Testis (tissue), 2 donors: ENCODE measurements around the gene MAIP1.

Source experiments
- CTCF ChIP-seq, 3 experiments: fragments of 450-650 bp in 2 of 3; fragments of 200-600 bp in 1 of 3; sonication (generic) in 1 of 3; IDR thresholded peaks; one replicate each; pipeline ENCODE4 v1.5.1; 2016 to 2019; ENCODE audit warnings: antibody characterized with exemption in 3 of 3, mild to moderate bottlenecking in 2 of 3, moderate library complexity in 1 of 3
- POLR2A ChIP-seq: fragments of 450-650 bp; IDR thresholded peaks from one replicate; pipeline ENCODE4 v1.6.1; 2017; ENCODE audit warnings: antibody characterized with exemption, mild to moderate bottlenecking, moderate library complexity

- no peak for TF ChIP-seq CTCF (IDR thresholded peaks at IDR 0.05)
- no peak for TF ChIP-seq POLR2A
These were observed 44.1 kb upstream of the MAIP1 start, which contains the start of gene C2orf69 for GRCh38 chr2:199911052-199911876.
